GM12864 (cell line): ENCODE results near the gene KPNA3.
"Not testable (repeated sequence)": the region's sequence is repeated elsewhere in the genome, so short reads cannot be mapped to it uniquely, and the experiment has no call there.

Source experiments
- DNase-seq: peaks from one replicate; pipeline ENCODE4 v3.0.0-alpha.2; 2011; ENCODE audit warnings: low read depth
- H3K4me3 ChIP-seq: 2 replicates; pipeline ENCODE4 v1.5.1; 2011; ENCODE audit warnings: mild to moderate bottlenecking, low read depth, low read length, control low read depth
- CTCF ChIP-seq: IDR thresholded peaks from 2 replicates; pipeline ENCODE4 v1.5.1; 2011; ENCODE audit warnings: low read depth, mild to moderate bottlenecking, moderate library complexity, low read length, control low read depth, inconsistent platforms; ENCODE audit errors: missing control alignments

Gene KPNA3

DNA sequence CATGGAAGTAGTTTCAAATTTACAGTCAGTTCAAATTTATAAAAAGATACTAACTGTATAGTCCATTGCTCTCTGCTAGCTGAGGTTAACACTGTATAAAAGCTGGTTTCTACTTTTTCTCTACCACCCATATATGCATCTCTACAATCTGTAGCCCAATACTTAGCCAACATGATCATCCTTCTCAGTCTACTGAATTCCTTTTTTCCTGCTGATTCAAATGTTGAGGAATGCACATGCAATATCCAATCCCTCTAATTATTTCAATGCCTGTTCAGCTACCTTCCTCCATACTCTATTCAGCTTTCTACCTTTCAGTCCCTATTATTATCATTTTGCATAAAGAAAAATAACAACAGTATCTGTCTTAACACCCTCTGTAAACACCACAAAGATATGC lies 15.6 kb downstream of the KPNA3 start:
- TF ChIP-seq CTCF = no peak
- no peak overlapping the region for H3K4me3 ChIP-seq
- no peak for DNase-seq

GRCh38 chr13:49774376-49775005 lies 18.0 kb downstream of the KPNA3 start:
- DNase-seq = no peak
- TF ChIP-seq CTCF = no peak
- no peak overlapping the region for H3K4me3 ChIP-seq

DNA sequence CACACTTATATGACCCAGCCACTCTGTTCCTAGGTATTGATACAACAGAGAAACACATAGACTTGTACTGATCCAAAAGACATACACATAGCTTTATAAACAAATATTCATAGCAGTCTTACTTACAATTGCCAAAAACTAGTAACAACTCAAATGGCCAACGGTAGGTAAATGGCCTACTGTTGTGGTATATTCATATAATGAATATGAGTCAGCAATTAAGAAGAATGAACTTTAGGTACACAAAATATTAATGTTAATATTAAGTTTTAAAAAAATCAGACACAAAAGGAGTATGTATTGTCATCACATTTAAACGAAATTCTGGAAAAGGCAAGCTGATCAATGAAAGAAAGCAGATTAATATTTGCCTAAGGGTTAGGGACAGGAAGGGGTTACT lies 19.7 kb downstream of the KPNA3 start:
- DNase-seq = no peak
- no peak for TF ChIP-seq CTCF
- no peak overlapping the region for H3K4me3 ChIP-seq

DNA sequence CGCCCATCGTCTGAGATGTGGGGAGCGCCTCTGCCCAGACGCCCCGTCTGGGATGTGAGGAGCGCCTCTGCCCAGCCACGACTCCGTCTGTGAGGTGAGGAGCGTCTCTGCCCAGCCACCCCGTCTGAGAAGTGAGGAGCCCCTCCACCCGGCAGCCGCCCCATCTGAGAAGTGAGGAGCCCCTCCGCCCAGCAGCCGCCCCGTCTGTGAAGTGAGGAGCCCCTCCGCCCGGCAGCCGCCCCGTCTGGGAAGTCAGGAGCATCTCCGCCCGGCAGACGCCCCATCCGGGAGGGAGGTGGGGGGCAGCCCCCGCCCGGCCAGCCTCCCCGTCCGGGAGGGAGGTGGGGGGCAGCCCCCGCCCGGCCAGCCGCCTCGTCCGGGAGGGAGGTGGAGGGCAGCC lies 30.7 kb downstream of the KPNA3 start:
- not testable (repeated sequence) for H3K4me3 ChIP-seq, DNase-seq

GRCh38 chr13:49760558-49760957 lies 31.9 kb downstream of the KPNA3 start:
- H3K4me3 ChIP-seq = no peak overlapping the region
- peak; percentile 3 for DNase-seq
- TF ChIP-seq CTCF = no peak

DNA sequence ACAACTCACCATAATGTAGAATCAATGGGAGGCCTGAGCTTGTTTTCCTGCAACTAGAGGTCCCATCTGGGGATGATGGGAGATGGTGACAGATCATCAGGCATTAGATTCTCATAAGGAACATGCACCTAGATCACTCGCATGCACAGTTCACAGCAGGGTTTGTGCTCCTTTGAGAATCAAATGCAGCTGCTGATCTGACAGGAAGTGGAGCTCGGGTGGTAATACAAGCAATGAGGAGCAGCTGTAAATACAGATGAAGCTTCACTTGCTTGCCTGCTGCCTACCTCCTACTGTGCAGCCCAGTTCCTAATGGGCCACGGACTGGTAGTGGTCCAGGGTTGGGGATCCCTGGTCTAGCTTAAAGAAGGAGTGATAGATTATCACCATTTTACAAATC lies 33.0 kb downstream of the KPNA3 start:
- no peak overlapping the region for H3K4me3 ChIP-seq
- DNase-seq = peak; percentile 5
- TF ChIP-seq CTCF = no peak

DNA sequence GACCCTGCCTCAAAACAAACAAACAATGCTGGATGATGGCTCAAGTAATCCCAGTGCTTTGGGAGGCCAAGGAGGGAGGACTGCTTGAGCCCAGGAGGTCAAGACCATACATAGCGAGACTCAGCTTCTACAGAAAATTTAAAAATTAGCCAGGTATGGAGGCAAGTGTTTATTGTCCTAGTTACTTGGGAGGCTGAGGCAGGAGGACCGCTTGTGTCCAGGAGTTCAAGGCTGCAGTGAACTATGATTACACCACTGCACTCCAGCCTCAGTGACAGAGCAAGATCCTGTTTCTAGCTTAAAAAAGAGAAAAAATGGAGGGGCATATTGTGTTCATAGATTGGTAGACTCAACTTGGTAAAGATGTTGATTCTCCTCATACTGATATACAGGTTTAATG lies 36.2 kb downstream of the KPNA3 start:
- TF ChIP-seq CTCF = no peak
- no peak for DNase-seq

GRCh38 chr13:49754146-49754545 lies 38.3 kb downstream of the KPNA3 start:
- no peak overlapping the region for H3K4me3 ChIP-seq

More for the DNA sequence above, 36.2 kb downstream of the KPNA3 start:
- H3K4me3 ChIP-seq = no peak overlapping the region

More at GRCh38 chr13:49754146-49754545, 38.3 kb downstream of the KPNA3 start:
- TF ChIP-seq CTCF = no peak
- no peak for DNase-seq
